ENCODE results near the gene DESI2. TPM values are rescaled to one million over a fixed set of nuclear protein-coding genes. Genes with fewer than 3 reads are reported as not detected.

The DESI2 gene
- total RNA-seq, 1 experiment from 2014 or later: 44.6 TPM

DNA sequence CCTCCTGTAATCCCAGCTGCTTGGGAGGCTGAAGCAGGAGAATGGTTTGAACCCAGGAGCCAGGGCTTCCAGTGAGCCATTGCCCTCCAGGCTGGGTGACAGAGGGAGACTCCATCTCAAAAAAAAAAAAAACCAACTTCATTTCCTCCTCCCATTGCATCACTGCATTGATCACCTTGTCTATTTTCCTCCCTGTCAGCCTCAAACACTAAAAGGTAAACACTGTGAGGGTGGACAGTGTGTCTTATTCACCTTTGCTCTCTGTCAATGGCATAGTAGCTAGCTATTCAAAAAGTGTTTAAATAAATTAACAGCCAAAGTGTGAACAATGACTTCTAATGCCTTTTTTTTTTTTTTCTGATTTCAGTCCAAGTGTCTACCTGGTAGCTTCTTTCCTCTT is 13.4 kb upstream of the DESI2 start:
- no peak overlapping the region for H2AFZ ChIP-seq (ENCODE audit: low read depth, low read length, poor library complexity, severe bottlenecking)
- no peak overlapping the region for H3K9ac ChIP-seq (ENCODE audit: low read length)
- no peaks in the 10 kb centered on the region for H4K20me1 ChIP-seq (ENCODE audit: insufficient read depth)
- H3K4me3 ChIP-seq (replicated peaks in 1 of 2; ENCODE audit: low read depth in 1 of 2, low read length in 2 of 2): no peak overlapping the region
- no peaks in the 10 kb centered on the region for H3K4me1 ChIP-seq (ENCODE audit: control insufficient read depth in 1 of 2, insufficient read depth in 2 of 2, low read length in 2 of 2)
- no peaks in the 10 kb centered on the region for H3K27me3 ChIP-seq (ENCODE audit: insufficient read depth, low read length)
- TF ChIP-seq ZFX (IDR thresholded peaks at IDR 0.05) (no peak), POLR2AphosphoS5 (IDR thresholded peaks at IDR 0.05; ENCODE audit: low read depth, low read length) (no peak), SP1 (IDR thresholded peaks at IDR 0.05; ENCODE audit: low read depth) (no peak), ZNF274 (IDR thresholded peaks at IDR 0.05; ENCODE audit: low read depth, low read length) (no peak), SRF (IDR thresholded peaks at IDR 0.05; ENCODE audit: low read depth) (no peak), CEBPB (IDR thresholded peaks at IDR 0.05; ENCODE audit: low read depth) (no peak), EGR1 (IDR thresholded peaks at IDR 0.05; ENCODE audit: low read depth) (no peak), FOSL1 (IDR thresholded peaks at IDR 0.05; ENCODE audit: low read depth) (no peak), CBX3 (IDR thresholded peaks at IDR 0.05; ENCODE audit: low read depth) (no peak), REST (IDR thresholded peaks at IDR 0.05; ENCODE audit: low read depth) (no peak), SIN3A (IDR thresholded peaks at IDR 0.05; ENCODE audit: low read depth) (no peak), YY1 (IDR thresholded peaks at IDR 0.05; ENCODE audit: extremely low read depth, insufficient replicate concordance, low read depth, low read length) (no peak), MAX (IDR thresholded peaks at IDR 0.05) (no peak), TCF7L2 (IDR thresholded peaks at IDR 0.05; ENCODE audit: borderline replicate concordance, extremely low read depth, insufficient read depth, insufficient read length) (no peak)
- TF ChIP-seq, protein P1, sequence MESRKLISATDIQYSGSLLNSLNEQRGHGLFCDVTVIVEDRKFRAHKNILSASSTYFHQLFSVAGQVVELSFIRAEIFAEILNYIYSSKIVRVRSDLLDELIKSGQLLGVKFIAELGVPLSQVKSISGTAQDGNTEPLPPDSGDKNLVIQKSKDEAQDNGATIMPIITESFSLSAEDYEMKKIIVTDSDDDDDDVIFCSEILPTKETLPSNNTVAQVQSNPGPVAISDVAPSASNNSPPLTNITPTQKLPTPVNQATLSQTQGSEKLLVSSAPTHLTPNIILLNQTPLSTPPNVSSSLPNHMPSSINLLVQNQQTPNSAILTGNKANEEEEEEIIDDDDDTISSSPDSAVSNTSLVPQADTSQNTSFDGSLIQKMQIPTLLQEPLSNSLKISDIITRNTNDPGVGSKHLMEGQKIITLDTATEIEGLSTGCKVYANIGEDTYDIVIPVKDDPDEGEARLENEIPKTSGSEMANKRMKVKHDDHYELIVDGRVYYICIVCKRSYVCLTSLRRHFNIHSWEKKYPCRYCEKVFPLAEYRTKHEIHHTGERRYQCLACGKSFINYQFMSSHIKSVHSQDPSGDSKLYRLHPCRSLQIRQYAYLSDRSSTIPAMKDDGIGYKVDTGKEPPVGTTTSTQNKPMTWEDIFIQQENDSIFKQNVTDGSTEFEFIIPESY (IDR thresholded peaks at IDR 0.05; ENCODE audit: extremely low read depth, insufficient replicate concordance, low read length): no peak
- intact Hi-C loops (cut with micrococcal nuclease): no loop called here
- BruUV-seq (replicated peaks): no TSS peak
- ATAC-seq: no peak
- CTCF ChIA-PET: interaction anchor here (1.3 kb wide), 1 partner anchor 35 kb away, joined by 3 read pairs; no protein-coding TSS in a partner anchor
- H3K9me2 ChIP-seq (ENCODE audit: insufficient read depth): no peaks in the 10 kb centered on the region
- DNase-seq (ENCODE audit: low read depth, low spot score): no peak
- H3K27ac ChIP-seq (ENCODE audit: low read depth, low read length): no peak overlapping the region
- H3K9me3 ChIP-seq (ENCODE audit: control insufficient read depth in 1 of 2, insufficient read depth in 1 of 2, low read depth in 1 of 2, low read length in 2 of 2): no peaks in the 10 kb centered on the region
- H3K79me2 ChIP-seq (ENCODE audit: insufficient read depth, low read length): no peaks in the 10 kb centered on the region
- no peaks in the 10 kb centered on the region for H3K36me3 ChIP-seq (ENCODE audit: control insufficient read depth in 1 of 2, insufficient read depth in 2 of 2, low read length in 2 of 2)
- POLR2A ChIA-PET: no interaction called here
- RAD21 ChIA-PET (ENCODE audit: low non-redundant PET in 1 of 2, low total read pairs in 2 of 2, uncharacterized antibody in 2 of 2, unreplicated experiment in 2 of 2): no interaction called here
- H3K4me2 ChIP-seq (ENCODE audit: low read length): no peak overlapping the region

Measured in HCT116 (cell line).